ENCODE measurements around the gene IGSF9. TPM values are rescaled to one million over a fixed set of nuclear protein-coding genes. Genes with fewer than 3 reads are reported as not detected.

The IGSF9 gene
- total and polyA plus RNA-seq, 2 experiments from 2014 or later = 10.3 to 27.6 TPM

DNA sequence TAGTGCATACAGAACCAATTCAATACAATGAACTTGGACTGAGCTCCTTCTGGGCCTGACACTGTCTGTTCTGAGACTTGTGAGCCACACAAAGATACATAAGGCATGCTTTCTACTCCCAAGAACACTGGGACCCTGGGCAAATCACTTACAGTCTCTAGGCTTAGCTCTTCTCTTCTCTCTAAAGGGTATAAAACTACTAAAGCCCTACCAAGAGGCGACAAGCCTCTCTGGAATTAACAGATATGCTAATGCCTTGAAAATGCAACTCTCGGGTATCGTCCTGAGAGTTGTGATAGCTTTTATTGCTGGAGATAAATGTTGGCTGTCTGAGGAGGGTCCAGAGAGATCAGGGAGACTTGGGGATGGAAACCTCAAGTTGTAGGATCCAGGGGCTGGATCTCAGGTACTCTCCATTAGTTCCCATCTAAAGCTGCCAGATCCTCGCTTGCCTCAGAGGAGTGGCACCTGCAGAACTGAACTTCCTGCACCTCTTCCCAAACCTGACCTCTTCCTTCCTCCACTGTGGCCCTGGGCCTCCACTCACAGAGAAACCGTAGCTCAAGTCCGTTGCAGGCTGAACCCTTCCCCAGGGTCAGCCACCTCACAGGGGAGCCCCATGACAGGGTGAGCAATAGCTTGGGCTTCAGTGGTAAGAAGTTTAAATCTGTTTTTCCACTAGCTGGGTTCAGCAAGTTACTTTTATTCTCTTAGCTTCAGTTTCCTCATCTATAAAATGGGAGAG lies 33.9 kb downstream of the IGSF9 start:
- H3K4me3 ChIP-seq = no peak overlapping the region
- no peak for DNase-seq (ENCODE audit: low spot score)
- H3K4me2 ChIP-seq = no peak overlapping the region
- TF ChIP-seq ZNF114 (CRISPR knock-in tag; IDR thresholded peaks at IDR 0.05) (no peak), POLR2AphosphoS5 (IDR thresholded peaks at IDR 0.05; ENCODE audit: low read depth) (no peak)
- Mint-ChIP-seq H3K9me3 (no peaks in the 10 kb centered on the region), H3K27ac (no peak overlapping the region), H3K27me3 (ENCODE audit: insufficient read depth, low read depth, poor library complexity) (peaks cover 20% of the 10 kb centered on the region), H3K4me3 (no peak overlapping the region), H3K36me3 (ENCODE audit: low read depth) (no peaks in the 10 kb centered on the region), H3K4me1 (peaks cover 58% of the 10 kb centered on the region)
- H2AFZ ChIP-seq = no peak overlapping the region; the same call in 1 of the 2 replicates
- no peak overlapping the region for H3K27ac ChIP-seq (ENCODE audit: low read depth)
- H3K27me3 ChIP-seq (ENCODE audit: insufficient read depth) = no peaks in the 10 kb centered on the region
- no peak for ATAC-seq
- H4K20me1 ChIP-seq (replicated peaks; ENCODE audit: insufficient read depth) = no peaks in the 10 kb centered on the region
- no peaks in the 10 kb centered on the region for H3K79me2 ChIP-seq (replicated peaks; ENCODE audit: insufficient read depth)
- no peaks in the 10 kb centered on the region for H3K36me3 ChIP-seq (ENCODE audit: insufficient read depth)
- no peaks in the 10 kb centered on the region for H3F3A ChIP-seq (replicated peaks; ENCODE audit: low read depth)
- peaks cover 37% of the 10 kb centered on the region for H3K4me1 ChIP-seq (ENCODE audit: insufficient read depth)
- no peaks in the 10 kb centered on the region for H3K9me2 ChIP-seq (ENCODE audit: insufficient read depth)

DNA sequence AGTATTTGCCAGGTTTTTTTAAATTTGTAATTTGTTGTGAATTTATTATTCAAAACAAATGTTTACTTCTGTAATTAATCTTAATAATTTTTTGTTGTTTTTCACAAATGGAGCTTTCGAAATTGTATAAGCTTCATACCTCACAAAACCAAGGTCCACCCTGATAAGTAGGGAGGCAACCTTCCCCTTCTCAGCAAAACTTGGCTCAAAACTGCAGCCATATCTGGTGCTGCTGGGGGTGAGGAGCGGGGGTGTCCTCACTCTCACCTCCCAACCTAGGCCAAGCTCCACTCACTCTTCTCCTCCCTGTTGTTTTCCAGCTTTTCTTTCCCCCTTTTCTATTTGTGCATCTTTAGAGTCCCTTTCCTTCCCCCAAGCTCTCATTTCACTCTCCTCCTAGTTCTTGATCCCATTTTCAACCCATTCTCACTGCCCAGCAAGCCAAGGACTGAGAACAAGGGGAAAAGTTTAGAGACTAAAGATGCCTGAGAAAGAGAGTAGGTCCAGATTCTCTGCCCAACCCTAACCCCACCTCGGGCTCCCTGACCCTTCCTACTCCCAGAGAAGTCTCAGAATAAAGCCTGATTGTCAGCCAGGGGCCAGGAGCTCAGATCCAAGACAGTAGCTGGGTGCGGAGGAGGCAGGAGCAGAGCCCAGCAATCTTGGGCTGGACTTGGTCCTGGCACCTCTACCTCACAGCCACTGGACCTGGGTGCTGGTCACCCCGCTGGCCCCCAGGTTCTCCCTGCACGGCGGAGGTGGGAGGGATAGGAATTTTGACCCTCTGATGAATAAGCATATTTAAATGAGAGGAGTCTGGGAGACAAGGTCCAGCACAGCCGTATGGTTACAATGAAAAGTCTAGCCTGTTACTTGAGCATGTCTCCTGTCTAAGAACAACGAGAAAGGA lies 37.1 kb downstream of the IGSF9 start:
- Mint-ChIP-seq H3K27me3 (ENCODE audit: insufficient read depth, low read depth, poor library complexity) (peaks cover 17% of the 10 kb centered on the region), H3K9me3 (peaks cover 7% of the 10 kb centered on the region; the same call in 2 of the 3 replicates), H3K4me1 (peaks cover 27% of the 10 kb centered on the region), H3K27ac (no peak overlapping the region), H3K4me3 (no peak overlapping the region), H3K36me3 (ENCODE audit: low read depth) (peaks cover 3% of the 10 kb centered on the region; the same call in 1 of the 3 replicates)
- H3K9me2 ChIP-seq (ENCODE audit: insufficient read depth) = no peaks in the 10 kb centered on the region
- no peaks in the 10 kb centered on the region for H3F3A ChIP-seq (replicated peaks; ENCODE audit: low read depth)
- no peak overlapping the region for H3K27ac ChIP-seq (ENCODE audit: low read depth)
- ATAC-seq (no peak), DNase-seq (ENCODE audit: low spot score) (no peak)
- peaks cover 23% of the 10 kb centered on the region for H3K4me1 ChIP-seq (ENCODE audit: insufficient read depth)
- H2AFZ ChIP-seq = no peak overlapping the region
- H3K27me3 ChIP-seq (ENCODE audit: insufficient read depth) = no peaks in the 10 kb centered on the region
- H3K36me3 ChIP-seq (ENCODE audit: insufficient read depth) = no peaks in the 10 kb centered on the region
- no peak overlapping the region for H3K4me3 ChIP-seq
- no peaks in the 10 kb centered on the region for H3K79me2 ChIP-seq (replicated peaks; ENCODE audit: insufficient read depth)
- H4K20me1 ChIP-seq (replicated peaks; ENCODE audit: insufficient read depth) = no peaks in the 10 kb centered on the region
- H3K4me2 ChIP-seq = no peak overlapping the region
- TF ChIP-seq CREB1 (CRISPR knock-in tag; IDR thresholded peaks at IDR 0.05; ENCODE audit: low read depth) (no peak), ZNF462 (CRISPR knock-in tag; IDR thresholded peaks at IDR 0.05) (no peak), POLR2AphosphoS5 (IDR thresholded peaks at IDR 0.05; ENCODE audit: low read depth) (no peak), ZNF114 (CRISPR knock-in tag; IDR thresholded peaks at IDR 0.05) (no peak), REST (IDR thresholded peaks at IDR 0.05; ENCODE audit: unreplicated experiment) (no peak), NANOG (IDR thresholded peaks at IDR 0.05; ENCODE audit: borderline replicate concordance) (no peak), ZNF331 (CRISPR knock-in tag; IDR thresholded peaks at IDR 0.05; ENCODE audit: low read depth) (no peak)
- TF ChIP-seq, protein P1, sequence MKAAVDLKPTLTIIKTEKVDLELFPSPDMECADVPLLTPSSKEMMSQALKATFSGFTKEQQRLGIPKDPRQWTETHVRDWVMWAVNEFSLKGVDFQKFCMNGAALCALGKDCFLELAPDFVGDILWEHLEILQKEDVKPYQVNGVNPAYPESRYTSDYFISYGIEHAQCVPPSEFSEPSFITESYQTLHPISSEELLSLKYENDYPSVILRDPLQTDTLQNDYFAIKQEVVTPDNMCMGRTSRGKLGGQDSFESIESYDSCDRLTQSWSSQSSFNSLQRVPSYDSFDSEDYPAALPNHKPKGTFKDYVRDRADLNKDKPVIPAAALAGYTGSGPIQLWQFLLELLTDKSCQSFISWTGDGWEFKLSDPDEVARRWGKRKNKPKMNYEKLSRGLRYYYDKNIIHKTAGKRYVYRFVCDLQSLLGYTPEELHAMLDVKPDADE (IDR thresholded peaks at IDR 0.05) = no peak
